Thyroid gland (tissue), 4 donors: ENCODE measurements around the gene FHDC1. TPM values are rescaled to one million over a fixed set of nuclear protein-coding genes. Genes with fewer than 3 reads are reported as not detected.

ENCODE experiments used
- DNase-seq, 2 donors: peaks; one replicate each; pipeline ENCODE4 v3.0.0-alpha.2; 2019
- H3K27ac ChIP-seq, 3 donors: fragments of 200-600 bp; sonication (generic); 1 replicate in 2 of 3; 2 replicates in 1 of 3; pipeline ENCODE4 v1.5.1; 2016 to 2019; ENCODE audit warnings: mild to moderate bottlenecking in 1 of 3, moderate library complexity in 1 of 3
- H3K27me3 ChIP-seq: fragments of 200-600 bp; sonication (generic); one replicate; pipeline ENCODE4 v1.5.1; 2019
- H3K36me3 ChIP-seq, 2 donors: fragments of 200-600 bp; sonication (generic); one replicate each; pipeline ENCODE4 v1.5.1; 2016 to 2019
- H3K4me1 ChIP-seq, 2 donors: fragments of 200-600 bp; sonication (generic); one replicate each; pipeline ENCODE4 v1.5.1; 2017 to 2019
- H3K4me3 ChIP-seq, 3 donors: fragments of 200-600 bp; sonication (generic); replicated peaks in 1 of 3; 1 replicate in 2 of 3; 2 replicates in 1 of 3; pipeline ENCODE4 v1.5.1; 2016; ENCODE audit warnings: mild to moderate bottlenecking in 1 of 3
- H3K9me3 ChIP-seq: fragments of 200-600 bp; sonication (generic); one replicate; pipeline ENCODE4 v1.5.1; 2017
- CTCF ChIP-seq, 6 experiments: fragments of 200-600 bp in 3 of 6; fragments of 450-650 bp in 3 of 6; sonication (generic) in 3 of 6; IDR thresholded peaks; one replicate each; pipeline ENCODE4 v1.5.1; 2016 to 2019; ENCODE audit warnings: antibody characterized with exemption in 6 of 6, mild to moderate bottlenecking in 2 of 6, inconsistent platforms in 1 of 6, moderate library complexity in 1 of 6
- POLR2A ChIP-seq, 2 donors: fragments of 450-650 bp; IDR thresholded peaks; one replicate each; pipeline ENCODE4 v1.6.1; 2017; ENCODE audit warnings: antibody characterized with exemption in 2 of 2, mild to moderate bottlenecking in 2 of 2, moderate library complexity in 1 of 2
- WGBS, 2 donors: methylation state at CpG; one replicate each; pipeline ENCODE4 v1.1.5; 2017; 5-methylcytosine and 5-hydroxymethylcytosine counted together
- intact Hi-C: fragments of 100-400 bp; cut with DNase I; formaldehyde crosslinking; loops from one replicate; pipeline ENCODE4 v1.15.1; 2023
- total RNA-seq, 4 donors: library from RNA; depleted of rRNA; stranded (reverse); fragments of >200 nt; gene quantifications; one replicate each; pipeline ENCODE4 v1.2.3, GENCODE V29; 2016

Gene FHDC1
- total RNA-seq, 4 donors from 2014 or later: 12.4 to 26.2 (median 18.3) TPM

- DNase-seq: no peak
- H3K4me3 ChIP-seq: no peak overlapping the region
- TF ChIP-seq POLR2A (IDR thresholded peaks at IDR 0.05): no peak
- TF ChIP-seq CTCF (IDR thresholded peaks at IDR 0.05): no peak
- peaks cover 0 to 7% of the 10 kb centered on the region in 2 donors for H3K4me1 ChIP-seq
- no peaks in the 10 kb centered on the region for H3K27me3 ChIP-seq
- H3K36me3 ChIP-seq: no peaks in the 10 kb centered on the region
- H3K27ac ChIP-seq: no peak overlapping the region
- WGBS, 2 donors: 87 to 95% methylated on average over 10 of the region's 10 CpGs
- no peaks in the 10 kb centered on the region for H3K9me3 ChIP-seq
- intact Hi-C loops: no loop called here
Observed at GRCh38 chr4:153026591-153027346, 90.6 kb downstream of the FHDC1 start.

- Histone ChIP-seq H3K27me3 (no peaks in the 10 kb centered on the region), H3K9me3 (no peaks in the 10 kb centered on the region), H3K4me1 (peaks cover 0 to 4% of the 10 kb centered on the region in 2 donors), H3K4me3 (no peak overlapping the region), H3K27ac (no peak overlapping the region), H3K36me3 (no peaks in the 10 kb centered on the region)
- intact Hi-C loops: no loop called here
- TF ChIP-seq CTCF (IDR thresholded peaks at IDR 0.05): no peak
- no peak for TF ChIP-seq POLR2A (IDR thresholded peaks at IDR 0.05)
- no peak for DNase-seq
- WGBS, 2 donors: 83 to 91% methylated on average over 3 of the region's 3 CpGs
Observed at GRCh38 chr4:153027866-153028265, 91.7 kb downstream of the FHDC1 start.

GRCh38 chr4:153028535-153028934 is 92.4 kb downstream of the FHDC1 start:
- 66 to 75% methylated on average over 1 of the region's 1 CpG for WGBS, 2 donors
- intact Hi-C loops: no loop called here
- H3K4me1 ChIP-seq: peaks cover 0 to 4% of the 10 kb centered on the region in 2 donors
- no peak overlapping the region for H3K27ac ChIP-seq
- no peaks in the 10 kb centered on the region for H3K9me3 ChIP-seq
- no peak overlapping the region for H3K4me3 ChIP-seq
- H3K27me3 ChIP-seq: no peaks in the 10 kb centered on the region
- no peaks in the 10 kb centered on the region for H3K36me3 ChIP-seq
- TF ChIP-seq CTCF (IDR thresholded peaks at IDR 0.05): no peak
- TF ChIP-seq POLR2A (IDR thresholded peaks at IDR 0.05): no peak
- DNase-seq: no peak

Other genes with a start within 250 kb of the FHDC1 start
- gene TIGD4, start 156.6 kb upstream of the FHDC1 start, total RNA-seq: 1 to 10 TPM in 3 of 4 donors, under 1 TPM in 1; 0.67 to 2.4 (median 1.8) TPM
- 10 to 100 TPM; 34.3 to 45.1 (median 42.1) TPM for gene ARFIP1, start 156.4 kb upstream of the FHDC1 start, total RNA-seq